Lower lobe of right lung (tissue), 2 donors: ENCODE data around the gene PLEKHA6. TPM values are rescaled to one million over a fixed set of nuclear protein-coding genes. Genes with fewer than 3 reads are reported as not detected.

Experiments
- ATAC-seq, 2 donors: fragments of 200-7000 bp; cut with Tn5 transposase; one replicate each; pipeline ENCODE4 v1.9.1; 2020 to 2022; ENCODE audit warnings: mild to moderate bottlenecking in 2 of 2, moderate library complexity in 2 of 2
- DNase-seq: peaks from one replicate; pipeline ENCODE4 v3.0.0-alpha.2; 2020
- H3K27ac ChIP-seq: fragments of 200-600 bp; one replicate; pipeline ENCODE4 v1.8.0; 2022
- H3K27me3 ChIP-seq: fragments of 200-600 bp; one replicate; pipeline ENCODE4 v1.8.0; 2022; ENCODE audit warnings: low read depth
- H3K36me3 ChIP-seq: fragments of 200-600 bp; one replicate; pipeline ENCODE4 v1.8.0; 2022; ENCODE audit warnings: mild to moderate bottlenecking
- H3K4me1 ChIP-seq: fragments of 200-600 bp; one replicate; pipeline ENCODE4 v1.8.0; 2022
- H3K4me3 ChIP-seq: fragments of 200-600 bp; one replicate; pipeline ENCODE4 v1.8.0; 2022; ENCODE audit warnings: mild to moderate bottlenecking
- H3K9me3 ChIP-seq: fragments of 200-600 bp; one replicate; pipeline ENCODE4 v1.8.0; 2022
- intact Hi-C: fragments of 100-400 bp; cut with DNase I; formaldehyde crosslinking; loops from one replicate; pipeline ENCODE4 v1.11.0; 2022
- total RNA-seq: library from RNA; stranded (reverse); fragmentation: NEBNext Ultra II Directional; extraction: Animal tissue kit (Norgen Biotek cat#: 25700); gene quantifications from one replicate; pipeline ENCODE4 v1.2.1, GENCODE V29; 2021
- TF ChIP-seq, protein P1 (sequence below): fragments of 200-600 bp; IDR thresholded peaks from one replicate; pipeline ENCODE4 v1.8.0; 2022; ENCODE audit warnings: antibody characterized with exemption, mild to moderate bottlenecking
- donor health status: DM: no; HTN: yes; CAD: no; lungs with severe emphysema.

The PLEKHA6 gene
- total RNA-seq, 1 donor from 2014 or later: 7.6 TPM

DNA sequence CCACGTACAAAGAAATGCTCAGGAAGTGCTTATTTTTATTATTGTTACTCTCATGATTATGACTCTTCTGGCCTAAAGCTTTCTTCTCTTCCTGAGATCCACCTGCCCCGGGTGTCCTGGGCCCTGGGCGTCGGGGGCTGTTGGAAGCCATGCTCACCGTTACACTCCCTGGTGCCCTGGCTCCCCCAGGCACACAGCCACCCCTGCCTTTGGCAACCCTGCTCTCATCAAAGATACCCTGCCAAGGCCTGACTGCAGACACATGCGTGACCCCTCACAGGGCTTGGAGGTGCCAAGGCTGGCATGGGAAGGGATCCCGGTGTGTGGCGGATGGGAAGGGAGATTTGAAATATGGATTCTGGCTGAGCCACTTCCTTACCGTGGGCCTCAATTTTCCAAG is 160.2 kb downstream of the PLEKHA6 start:
- intact Hi-C loops: no loop called here
- TF ChIP-seq, protein P1, sequence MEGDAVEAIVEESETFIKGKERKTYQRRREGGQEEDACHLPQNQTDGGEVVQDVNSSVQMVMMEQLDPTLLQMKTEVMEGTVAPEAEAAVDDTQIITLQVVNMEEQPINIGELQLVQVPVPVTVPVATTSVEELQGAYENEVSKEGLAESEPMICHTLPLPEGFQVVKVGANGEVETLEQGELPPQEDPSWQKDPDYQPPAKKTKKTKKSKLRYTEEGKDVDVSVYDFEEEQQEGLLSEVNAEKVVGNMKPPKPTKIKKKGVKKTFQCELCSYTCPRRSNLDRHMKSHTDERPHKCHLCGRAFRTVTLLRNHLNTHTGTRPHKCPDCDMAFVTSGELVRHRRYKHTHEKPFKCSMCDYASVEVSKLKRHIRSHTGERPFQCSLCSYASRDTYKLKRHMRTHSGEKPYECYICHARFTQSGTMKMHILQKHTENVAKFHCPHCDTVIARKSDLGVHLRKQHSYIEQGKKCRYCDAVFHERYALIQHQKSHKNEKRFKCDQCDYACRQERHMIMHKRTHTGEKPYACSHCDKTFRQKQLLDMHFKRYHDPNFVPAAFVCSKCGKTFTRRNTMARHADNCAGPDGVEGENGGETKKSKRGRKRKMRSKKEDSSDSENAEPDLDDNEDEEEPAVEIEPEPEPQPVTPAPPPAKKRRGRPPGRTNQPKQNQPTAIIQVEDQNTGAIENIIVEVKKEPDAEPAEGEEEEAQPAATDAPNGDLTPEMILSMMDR: no peak
- Histone ChIP-seq H3K36me3 (no peaks in the 10 kb centered on the region), H3K27ac (no peak overlapping the region), H3K9me3 (no peaks in the 10 kb centered on the region), H3K4me3 (no peak overlapping the region), H3K4me1 (no peaks in the 10 kb centered on the region), H3K27me3 (no peaks in the 10 kb centered on the region)
- DNase-seq (no peak), ATAC-seq (no peak)

DNA sequence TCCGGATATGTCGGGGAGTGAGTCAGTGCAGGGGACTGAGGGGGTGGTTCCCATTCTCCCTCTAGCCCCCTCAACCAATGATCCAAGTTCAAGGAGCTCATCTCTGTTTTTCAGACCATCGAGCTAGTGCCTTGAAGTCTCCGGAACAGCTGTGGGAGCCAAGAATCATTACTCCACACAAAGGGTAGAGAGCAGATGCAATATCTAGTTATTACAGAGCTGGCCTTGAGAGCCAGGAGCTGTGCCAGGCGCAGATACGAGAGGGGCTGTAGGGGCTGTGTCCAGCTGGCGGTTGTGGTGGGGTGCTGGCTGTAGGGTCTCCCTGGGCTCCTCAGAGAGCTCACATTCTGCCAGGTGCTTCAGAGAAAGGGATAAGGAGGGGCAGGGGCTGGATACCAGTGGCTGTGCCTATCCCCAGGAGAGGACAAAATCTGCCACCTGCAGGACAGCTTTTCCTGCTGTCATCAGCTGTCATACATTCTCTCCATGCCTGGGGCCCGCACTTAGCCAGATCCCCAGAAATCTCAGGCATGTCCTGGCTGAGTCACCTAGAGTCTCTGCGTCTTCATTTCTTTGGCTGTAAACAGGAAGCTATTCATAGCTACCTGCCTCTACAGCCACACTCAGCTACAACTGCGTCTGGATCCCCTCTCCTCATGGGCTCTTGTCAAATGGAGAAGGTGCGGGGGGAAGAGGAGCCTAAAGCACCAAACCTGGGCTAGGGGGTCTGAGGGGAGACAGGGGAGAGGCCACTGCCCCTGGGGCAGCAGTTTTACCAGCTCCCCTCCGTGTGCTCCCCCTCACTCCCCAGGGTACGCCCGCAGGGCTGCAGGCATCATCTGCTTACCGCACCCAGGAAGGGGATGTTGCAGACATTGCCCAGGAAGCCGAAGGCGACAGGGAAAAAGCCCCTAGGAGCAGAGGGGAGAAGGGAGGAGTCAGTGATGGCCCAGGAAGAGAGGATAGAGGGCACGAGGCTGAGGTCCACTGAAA is 161.1 kb downstream of the PLEKHA6 start:
- intact Hi-C loops: no loop called here
- H3K27me3 ChIP-seq: no peaks in the 10 kb centered on the region
- H3K4me1 ChIP-seq: no peaks in the 10 kb centered on the region
- TF ChIP-seq, protein P1: no peak
- H3K9me3 ChIP-seq: no peaks in the 10 kb centered on the region
- H3K27ac ChIP-seq: no peak overlapping the region
- ATAC-seq (peak; percentile 32 to 42), DNase-seq (no peak)
- no peak overlapping the region for H3K4me3 ChIP-seq
- H3K36me3 ChIP-seq: no peaks in the 10 kb centered on the region

DNA sequence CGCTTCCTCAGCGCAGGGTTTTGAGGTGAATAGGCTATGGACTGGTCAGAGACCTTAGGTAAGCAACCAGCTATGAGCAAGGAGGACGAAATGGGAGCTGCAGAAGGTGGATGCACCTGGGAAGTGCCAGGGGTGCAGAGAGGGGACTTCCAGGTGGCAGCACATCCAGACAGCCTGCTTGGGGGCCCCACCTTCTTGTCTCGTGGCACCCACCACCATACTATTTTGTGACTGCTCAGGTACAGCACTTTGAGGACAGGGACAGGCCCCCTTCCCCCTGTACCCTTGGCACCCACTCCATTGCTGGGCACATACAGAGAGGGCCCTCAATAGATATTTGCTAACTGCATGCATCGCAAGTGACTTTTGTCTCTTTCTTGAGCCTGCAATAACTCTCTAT is 162.7 kb downstream of the PLEKHA6 start:
- H3K27ac ChIP-seq: no peak overlapping the region
- no peak for ATAC-seq
- TF ChIP-seq, protein P1: no peak
- no peaks in the 10 kb centered on the region for H3K4me1 ChIP-seq
- H3K27me3 ChIP-seq: peaks cover 4% of the 10 kb centered on the region
- H3K36me3 ChIP-seq: no peaks in the 10 kb centered on the region
- no peaks in the 10 kb centered on the region for H3K9me3 ChIP-seq
- H3K4me3 ChIP-seq: no peak overlapping the region
- DNase-seq: no peak
- intact Hi-C loops: no loop called here

DNA sequence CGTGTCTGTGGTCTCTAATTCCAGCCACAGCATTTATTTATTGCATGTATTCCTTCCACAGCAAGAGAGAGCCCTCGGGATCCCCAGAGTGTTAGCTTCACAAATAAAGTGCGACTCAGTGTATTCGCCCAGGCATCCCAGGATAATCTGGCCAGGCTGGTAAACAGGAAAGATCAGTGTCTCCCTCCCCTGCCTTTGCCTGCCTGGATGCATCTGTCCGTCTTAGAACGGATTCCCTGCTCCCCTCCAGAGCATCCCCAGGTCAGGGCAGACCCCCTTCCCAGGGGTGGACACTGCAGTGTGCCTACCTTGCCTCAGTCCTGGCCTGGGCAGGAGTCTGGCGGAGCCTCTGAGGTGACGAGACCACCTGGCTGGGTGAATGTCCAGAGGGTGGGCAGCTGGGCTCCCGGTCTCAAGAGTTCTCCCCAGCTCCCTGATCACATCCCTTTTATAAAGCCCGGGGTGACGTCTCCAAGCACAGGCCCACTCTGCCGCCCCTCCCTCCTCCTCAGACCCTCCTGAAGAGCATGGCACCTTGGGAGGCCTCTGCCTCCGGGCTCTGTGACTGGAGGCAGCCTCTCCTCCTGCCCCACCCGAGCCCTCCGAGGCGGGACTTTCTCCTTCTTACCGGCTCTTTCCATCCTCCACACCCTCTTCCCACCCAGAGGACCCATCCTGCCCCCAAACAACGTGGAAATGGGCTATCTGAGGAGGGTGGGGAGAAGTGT is 163.5 kb downstream of the PLEKHA6 start, which contains the start of gene KISS1:
KISS1 (minus strand) TSS at position 424 of the 728 bp plus-strand sequence. CDS start 3,615 bp downstream, outside the sequence.
- DNase-seq (no peak), ATAC-seq (no peak)
- H3K9me3 ChIP-seq: no peaks in the 10 kb centered on the region
- intact Hi-C loops: no loop called here
- no peak within 1 kb of the TSS for H3K4me3 ChIP-seq
- TF ChIP-seq, protein P1: no peak
- no peak within 1 kb of the TSS for H3K27ac ChIP-seq
- H3K36me3 ChIP-seq: no peaks in the 10 kb centered on the region
- peaks cover 4% of the 10 kb centered on the region for H3K27me3 ChIP-seq
- no peaks in the 10 kb centered on the region for H3K4me1 ChIP-seq

DNA sequence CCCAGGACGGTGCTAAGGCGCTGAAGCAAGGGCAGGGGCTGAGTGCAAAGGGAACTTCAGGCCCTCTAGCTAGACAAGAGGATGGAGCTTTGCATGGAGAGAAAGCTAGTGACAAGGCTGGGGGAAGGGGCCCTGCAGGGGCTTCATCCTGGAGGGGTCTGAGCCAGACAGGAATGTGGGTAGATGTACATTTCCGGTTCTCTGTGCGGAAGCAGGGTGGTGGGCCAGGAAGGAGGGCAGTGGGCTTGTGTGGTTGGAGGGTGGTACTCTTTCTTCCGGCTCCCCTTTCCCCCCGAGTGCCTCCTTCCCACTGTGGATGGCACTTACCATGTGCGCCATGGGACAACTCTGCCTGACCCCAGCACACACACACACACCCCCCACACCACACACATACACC is 165.0 kb downstream of the PLEKHA6 start:
- DNase-seq (no peak), ATAC-seq (no peak)
- peaks cover 11% of the 10 kb centered on the region for H3K4me1 ChIP-seq
- no peaks in the 10 kb centered on the region for H3K36me3 ChIP-seq
- intact Hi-C loops: no loop called here
- H3K27ac ChIP-seq: no peak overlapping the region
- H3K9me3 ChIP-seq: no peaks in the 10 kb centered on the region
- peaks cover 13% of the 10 kb centered on the region for H3K27me3 ChIP-seq
- no peak overlapping the region for H3K4me3 ChIP-seq
- TF ChIP-seq, protein P1: no peak
